RWPE2 (cell line): ENCODE measurements around the gene PLEKHG4.

Experiments
- ATAC-seq: fragments of 200-7000 bp; cut with Tn5 transposase; 3 replicates; pipeline ENCODE4 v1.9.1; 2021; ENCODE audit warnings: low read depth
- DNase-seq: peaks from one replicate; pipeline ENCODE4 v3.0.0-alpha.2; 2020; ENCODE audit warnings: low spot score
- H3K27ac ChIP-seq: fragments of 450-650 bp; 2 replicates; pipeline ENCODE4 v1.5.1; 2017; ENCODE audit warnings: mild to moderate bottlenecking; ENCODE audit not compliant: poor library complexity, severe bottlenecking
- H3K27me3 ChIP-seq: fragments of 250-450 bp; sonication (Bioruptor Pico); 2 replicates; pipeline ENCODE4 v1.5.1; 2021; ENCODE audit warnings: mild to moderate bottlenecking, moderate library complexity; ENCODE audit not compliant: insufficient read depth, poor library complexity, severe bottlenecking
- H3K36me3 ChIP-seq: fragments of 250-450 bp; sonication (Bioruptor Pico); 2 replicates; pipeline ENCODE4 v1.5.1; 2020; ENCODE audit warnings: low read depth, mild to moderate bottlenecking, moderate library complexity
- H3K4me1 ChIP-seq: fragments of 250-450 bp; sonication (Bioruptor Pico); 2 replicates; pipeline ENCODE4 v1.5.1; 2021; ENCODE audit warnings: mild to moderate bottlenecking, moderate library complexity; ENCODE audit not compliant: insufficient read depth, poor library complexity, severe bottlenecking
- H3K4me3 ChIP-seq: fragments of 250-450 bp; sonication (Bioruptor Pico); 2 replicates; pipeline ENCODE4 v1.5.1; 2021; ENCODE audit warnings: mild to moderate bottlenecking, moderate library complexity; ENCODE audit not compliant: severe bottlenecking
- H3K9me3 ChIP-seq: fragments of 250-450 bp; sonication (Bioruptor Pico); 2 replicates; pipeline ENCODE4 v1.5.1; 2021; ENCODE audit warnings: mild to moderate bottlenecking, moderate library complexity; ENCODE audit not compliant: severe bottlenecking
- TF ChIP-seq, protein P1 (sequence below): fragments of 450-650 bp; IDR thresholded peaks from one replicate; pipeline ENCODE4 v1.5.1; 2017; ENCODE audit warnings: mild to moderate bottlenecking, moderate library complexity; ENCODE audit not compliant: poor library complexity, severe bottlenecking

Gene PLEKHG4

DNA sequence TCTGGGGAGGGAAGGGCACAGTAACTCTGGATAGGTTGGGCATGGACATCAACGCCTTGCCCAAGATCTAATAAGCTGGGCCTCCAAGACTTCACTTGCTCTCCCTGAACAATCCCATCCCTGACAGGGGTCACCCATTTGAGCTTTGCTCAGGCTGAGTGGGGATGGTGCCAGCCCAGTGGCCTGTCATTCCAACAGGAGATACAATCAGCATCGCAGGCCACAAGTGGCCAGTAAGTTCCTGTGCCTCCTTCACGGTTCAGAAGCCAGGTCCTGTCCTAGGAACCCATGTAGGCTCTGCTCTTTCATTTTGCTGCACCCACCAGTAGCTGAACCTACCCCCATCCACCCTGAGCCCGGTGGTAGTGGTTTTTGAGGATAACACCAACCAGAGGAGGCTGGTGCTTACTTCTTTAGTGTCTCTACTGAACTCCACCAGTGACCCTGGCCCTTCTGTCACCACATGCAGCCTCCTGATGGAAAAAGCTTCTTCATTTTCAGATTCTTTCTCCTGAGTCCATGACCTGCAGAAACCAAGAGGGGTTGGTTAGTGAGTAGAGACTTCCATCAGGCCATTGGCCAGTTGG, 14.9 kb downstream of the PLEKHG4 start:
- no peak overlapping the region for H3K27ac ChIP-seq
- DNase-seq (no peak), ATAC-seq (no peak)
- no peak overlapping the region for H3K4me3 ChIP-seq
- TF ChIP-seq, protein P1, sequence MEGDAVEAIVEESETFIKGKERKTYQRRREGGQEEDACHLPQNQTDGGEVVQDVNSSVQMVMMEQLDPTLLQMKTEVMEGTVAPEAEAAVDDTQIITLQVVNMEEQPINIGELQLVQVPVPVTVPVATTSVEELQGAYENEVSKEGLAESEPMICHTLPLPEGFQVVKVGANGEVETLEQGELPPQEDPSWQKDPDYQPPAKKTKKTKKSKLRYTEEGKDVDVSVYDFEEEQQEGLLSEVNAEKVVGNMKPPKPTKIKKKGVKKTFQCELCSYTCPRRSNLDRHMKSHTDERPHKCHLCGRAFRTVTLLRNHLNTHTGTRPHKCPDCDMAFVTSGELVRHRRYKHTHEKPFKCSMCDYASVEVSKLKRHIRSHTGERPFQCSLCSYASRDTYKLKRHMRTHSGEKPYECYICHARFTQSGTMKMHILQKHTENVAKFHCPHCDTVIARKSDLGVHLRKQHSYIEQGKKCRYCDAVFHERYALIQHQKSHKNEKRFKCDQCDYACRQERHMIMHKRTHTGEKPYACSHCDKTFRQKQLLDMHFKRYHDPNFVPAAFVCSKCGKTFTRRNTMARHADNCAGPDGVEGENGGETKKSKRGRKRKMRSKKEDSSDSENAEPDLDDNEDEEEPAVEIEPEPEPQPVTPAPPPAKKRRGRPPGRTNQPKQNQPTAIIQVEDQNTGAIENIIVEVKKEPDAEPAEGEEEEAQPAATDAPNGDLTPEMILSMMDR, result no peak
- no peaks in the 10 kb centered on the region for H3K9me3 ChIP-seq
- no peaks in the 10 kb centered on the region for H3K27me3 ChIP-seq
- H3K4me1 ChIP-seq, result no peaks in the 10 kb centered on the region
- no peaks in the 10 kb centered on the region for H3K36me3 ChIP-seq

DNA sequence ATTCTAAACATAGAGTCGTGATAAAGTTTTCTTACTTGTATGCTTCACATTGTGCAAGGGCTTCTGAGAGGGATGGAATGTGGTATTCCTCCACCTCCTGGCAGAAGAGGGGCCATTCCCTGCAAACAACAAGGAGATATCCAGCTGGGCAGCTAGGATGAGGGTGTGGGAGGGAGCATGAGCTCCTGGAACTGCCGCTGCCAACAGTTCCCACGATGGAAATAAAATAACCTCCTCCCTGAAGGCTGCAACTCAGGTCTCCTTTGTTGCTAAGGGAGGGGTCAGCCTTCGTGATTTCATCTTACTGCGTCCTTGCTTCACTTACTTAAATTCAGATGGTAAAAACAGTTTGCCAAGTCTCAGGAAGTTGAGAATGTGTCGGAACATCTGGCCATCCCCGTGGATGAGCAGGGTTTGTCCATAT, 15.6 kb downstream of the PLEKHG4 start:
- no peak overlapping the region for H3K27ac ChIP-seq
- ATAC-seq (no peak), DNase-seq (no peak)
- no peaks in the 10 kb centered on the region for H3K27me3 ChIP-seq
- H3K9me3 ChIP-seq, result no peaks in the 10 kb centered on the region
- H3K4me3 ChIP-seq, result no peak overlapping the region
- H3K4me1 ChIP-seq, result no peaks in the 10 kb centered on the region
- TF ChIP-seq, protein P1, result no peak
- no peaks in the 10 kb centered on the region for H3K36me3 ChIP-seq

DNA sequence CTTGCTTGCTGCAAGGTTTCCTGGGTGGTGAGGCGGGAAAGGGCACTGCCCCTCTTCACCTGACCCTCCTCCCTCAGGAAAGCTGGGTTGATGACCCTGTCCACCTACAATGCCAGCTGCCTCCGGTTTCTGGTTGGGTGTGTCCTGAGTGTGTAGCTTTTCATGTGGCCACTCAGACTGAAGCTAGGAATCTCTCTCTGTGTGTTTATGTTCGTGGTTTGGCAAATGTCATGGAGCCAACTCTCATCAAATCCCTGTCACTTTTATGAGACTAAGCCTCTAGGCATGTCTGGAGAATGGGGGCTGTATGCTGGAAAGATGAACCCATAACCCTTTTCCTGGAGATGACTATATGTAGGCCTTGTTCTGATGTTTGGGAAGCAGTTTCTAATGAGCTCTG, 17.1 kb downstream of the PLEKHG4 start:
- H3K4me3 ChIP-seq, result no peak overlapping the region
- no peaks in the 10 kb centered on the region for H3K36me3 ChIP-seq
- ATAC-seq (no peak), DNase-seq (no peak)
- TF ChIP-seq, protein P1, result no peak
- no peaks in the 10 kb centered on the region for H3K4me1 ChIP-seq
- H3K27ac ChIP-seq, result no peak overlapping the region
- no peaks in the 10 kb centered on the region for H3K27me3 ChIP-seq
- H3K9me3 ChIP-seq, result no peaks in the 10 kb centered on the region

DNA sequence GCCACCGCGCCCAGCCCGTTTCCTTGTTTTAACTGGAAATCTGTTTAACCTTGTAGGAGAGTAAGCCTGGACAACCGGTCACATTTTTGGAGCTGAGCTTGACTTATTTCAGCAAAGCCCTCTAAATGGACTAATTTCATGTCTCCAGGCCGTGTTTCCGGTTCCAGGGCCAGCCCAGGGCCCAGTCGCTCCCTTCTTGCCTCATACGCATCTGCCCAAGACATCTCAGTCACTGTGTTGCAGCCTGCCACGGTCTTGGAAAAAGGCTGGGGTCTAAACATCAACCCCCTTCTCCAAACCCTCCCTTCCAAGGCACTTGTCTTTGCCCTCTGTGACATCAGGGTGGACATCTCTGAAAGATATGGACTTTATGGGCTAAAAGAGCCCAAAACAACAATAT, 18.9 kb downstream of the PLEKHG4 start:
- TF ChIP-seq, protein P1, result no peak

DNA sequence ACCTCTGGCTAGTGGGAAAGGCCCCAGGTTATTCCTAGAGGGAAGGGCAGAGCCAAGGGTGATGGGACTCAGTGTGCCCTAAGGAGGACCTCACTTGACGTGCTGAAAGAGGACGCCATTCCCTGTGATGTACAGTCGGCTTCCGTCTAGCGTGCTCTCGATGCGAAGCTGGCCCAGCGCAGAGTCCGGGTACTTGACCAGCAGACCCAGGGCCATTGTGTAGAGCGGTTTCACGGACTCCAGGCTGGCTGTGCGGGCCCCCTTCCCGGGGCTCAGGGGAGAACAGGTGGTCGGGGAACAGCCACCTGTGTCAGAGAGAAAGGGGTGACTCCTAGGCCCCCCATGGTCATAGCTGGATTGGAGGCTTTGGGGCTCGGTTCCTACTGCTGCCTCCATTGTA, 19.9 kb downstream of the PLEKHG4 start:
- Histone ChIP-seq H3K4me3 (no peak overlapping the region), H3K4me1 (no peaks in the 10 kb centered on the region), H3K36me3 (no peaks in the 10 kb centered on the region), H3K27me3 (no peaks in the 10 kb centered on the region), H3K9me3 (no peaks in the 10 kb centered on the region), H3K27ac (no peak overlapping the region)
- ATAC-seq (no peak), DNase-seq (no peak)
- TF ChIP-seq, protein P1, result no peak

More for the DNA sequence above, 18.9 kb downstream of the PLEKHG4 start:
- H3K4me3 ChIP-seq, result no peak overlapping the region
- no peak overlapping the region for H3K27ac ChIP-seq
- no peaks in the 10 kb centered on the region for H3K36me3 ChIP-seq
- H3K4me1 ChIP-seq, result no peaks in the 10 kb centered on the region
- no peaks in the 10 kb centered on the region for H3K27me3 ChIP-seq
- ATAC-seq (no peak), DNase-seq (no peak)
- H3K9me3 ChIP-seq, result no peaks in the 10 kb centered on the region
